Nephron (organoid): Measurements from ENCODE around the gene AZU1.

Source experiments
- H3K27ac Mint-ChIP-seq, 3 experiments: 2 replicates each; pipeline ENCODE4 v1.8.0; 2020; ENCODE audit warnings: mixed read lengths in 3 of 3, mild to moderate bottlenecking in 2 of 3, moderate library complexity in 1 of 3
- H3K27me3 Mint-ChIP-seq: 2 replicates; pipeline ENCODE4 v1.8.0; 2021; ENCODE audit warnings: low read depth, mild to moderate bottlenecking, moderate library complexity, mixed read lengths
- H3K36me3 Mint-ChIP-seq: 2 replicates; pipeline ENCODE4 v1.8.0; 2020; ENCODE audit warnings: low read depth, mixed read lengths
- H3K4me1 Mint-ChIP-seq: 2 replicates; pipeline ENCODE4 v1.8.0; 2020; ENCODE audit warnings: mixed read lengths
- H3K4me3 Mint-ChIP-seq, 3 experiments: 2 replicates each; pipeline ENCODE4 v1.8.0; 2020; ENCODE audit warnings: mild to moderate bottlenecking in 3 of 3, mixed read lengths in 3 of 3, moderate library complexity in 2 of 3
- H3K9me3 Mint-ChIP-seq: 2 replicates; pipeline ENCODE4 v1.8.0; 2020; ENCODE audit warnings: mixed read lengths
- TF ChIP-seq, protein P1 (sequence below), 3 experiments: fragments of 200-600 bp; sonication (generic); IDR thresholded peaks; one replicate each; pipeline ENCODE4 v1.5.0; 2021; ENCODE audit warnings: antibody characterized with exemption in 3 of 3; ENCODE audit not compliant: unreplicated experiment in 3 of 3

Gene AZU1

DNA sequence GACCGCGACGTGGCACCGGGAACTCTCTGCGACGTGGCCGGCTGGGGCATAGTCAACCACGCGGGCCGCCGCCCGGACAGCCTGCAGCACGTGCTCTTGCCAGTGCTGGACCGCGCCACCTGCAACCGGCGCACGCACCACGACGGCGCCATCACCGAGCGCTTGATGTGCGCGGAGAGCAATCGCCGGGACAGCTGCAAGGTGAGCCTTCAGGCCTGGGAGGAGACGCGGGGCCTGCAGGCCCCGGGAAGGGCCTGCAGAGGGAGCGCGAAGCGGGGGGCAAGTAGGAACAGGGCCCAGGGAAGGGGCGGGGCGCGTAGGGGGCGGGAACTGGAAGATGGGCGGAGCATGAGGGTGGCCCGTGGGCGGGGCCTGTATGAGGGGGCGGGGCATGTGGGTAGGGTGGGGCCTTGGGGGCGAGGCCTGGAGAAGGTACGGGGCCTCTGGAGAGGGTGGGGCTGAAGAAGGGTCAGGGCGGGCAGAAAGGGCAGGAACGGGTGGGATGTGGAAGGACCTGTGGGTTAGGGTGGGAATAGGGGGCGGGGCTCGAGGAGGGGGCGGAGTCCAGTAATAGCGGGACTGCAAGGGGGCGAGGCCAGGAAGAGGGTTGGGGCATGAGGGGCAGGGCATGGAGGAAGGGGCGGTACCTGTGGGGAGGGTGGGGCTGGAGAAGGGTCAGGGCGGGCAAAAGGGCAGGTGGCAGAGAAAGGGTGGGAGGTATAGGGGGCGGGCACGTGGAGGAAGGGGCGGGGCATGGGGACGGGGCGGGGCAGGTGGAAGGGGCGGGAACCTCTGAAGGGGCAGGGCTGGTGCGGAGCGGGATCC is 34.3 kb downstream of the AZU1 start:
- Mint-ChIP-seq H3K9me3 (no peaks in the 10 kb centered on the region), H3K4me3 (peak overlapping the region in 1 of 3 experiments; percentile 51), H3K36me3 (peaks cover 7% of the 10 kb centered on the region), H3K27me3 (peaks cover 52% of the 10 kb centered on the region), H3K27ac (no peak overlapping the region), H3K4me1 (no peaks in the 10 kb centered on the region)
- TF ChIP-seq, protein P1, sequence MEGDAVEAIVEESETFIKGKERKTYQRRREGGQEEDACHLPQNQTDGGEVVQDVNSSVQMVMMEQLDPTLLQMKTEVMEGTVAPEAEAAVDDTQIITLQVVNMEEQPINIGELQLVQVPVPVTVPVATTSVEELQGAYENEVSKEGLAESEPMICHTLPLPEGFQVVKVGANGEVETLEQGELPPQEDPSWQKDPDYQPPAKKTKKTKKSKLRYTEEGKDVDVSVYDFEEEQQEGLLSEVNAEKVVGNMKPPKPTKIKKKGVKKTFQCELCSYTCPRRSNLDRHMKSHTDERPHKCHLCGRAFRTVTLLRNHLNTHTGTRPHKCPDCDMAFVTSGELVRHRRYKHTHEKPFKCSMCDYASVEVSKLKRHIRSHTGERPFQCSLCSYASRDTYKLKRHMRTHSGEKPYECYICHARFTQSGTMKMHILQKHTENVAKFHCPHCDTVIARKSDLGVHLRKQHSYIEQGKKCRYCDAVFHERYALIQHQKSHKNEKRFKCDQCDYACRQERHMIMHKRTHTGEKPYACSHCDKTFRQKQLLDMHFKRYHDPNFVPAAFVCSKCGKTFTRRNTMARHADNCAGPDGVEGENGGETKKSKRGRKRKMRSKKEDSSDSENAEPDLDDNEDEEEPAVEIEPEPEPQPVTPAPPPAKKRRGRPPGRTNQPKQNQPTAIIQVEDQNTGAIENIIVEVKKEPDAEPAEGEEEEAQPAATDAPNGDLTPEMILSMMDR (IDR thresholded peaks at IDR 0.05; ENCODE audit: unreplicated experiment in 3 of 3), result no peak

DNA sequence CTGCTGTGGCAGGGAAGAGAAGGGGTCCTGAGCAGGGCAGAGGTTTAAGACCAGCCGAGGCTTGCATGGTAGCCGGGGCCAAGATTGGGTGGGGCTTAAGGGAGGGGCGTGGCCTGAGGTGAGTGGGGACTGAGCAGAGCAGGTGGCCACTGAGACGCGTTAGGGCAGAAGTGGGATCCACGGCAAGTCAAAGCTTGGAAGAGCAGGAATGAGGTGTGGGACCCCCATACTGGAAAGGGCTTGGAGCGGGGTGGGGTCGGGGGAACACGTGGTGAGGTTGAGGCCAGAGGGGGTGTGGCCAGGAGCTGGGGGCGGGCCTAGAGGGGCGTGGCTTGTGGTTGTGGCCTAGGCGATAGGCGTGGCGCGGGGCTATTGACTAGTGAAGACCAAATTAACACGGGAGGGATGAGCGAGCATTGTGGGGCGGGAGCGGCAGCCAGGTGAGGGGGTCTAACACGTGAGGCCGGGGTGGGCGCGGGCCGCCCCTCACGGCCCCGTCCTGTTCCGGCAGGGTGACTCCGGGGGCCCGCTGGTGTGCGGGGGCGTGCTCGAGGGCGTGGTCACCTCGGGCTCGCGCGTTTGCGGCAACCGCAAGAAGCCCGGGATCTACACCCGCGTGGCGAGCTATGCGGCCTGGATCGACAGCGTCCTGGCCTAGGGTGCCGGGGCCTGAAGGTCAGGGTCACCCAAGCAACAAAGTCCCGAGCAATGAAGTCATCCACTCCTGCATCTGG is 35.1 kb downstream of the AZU1 start:
- Mint-ChIP-seq H3K36me3 (peaks cover 13% of the 10 kb centered on the region), H3K4me1 (peaks cover 6% of the 10 kb centered on the region), H3K4me3 (peak overlapping the region in 1 of 3 experiments; percentile 61), H3K27ac (peak overlapping the region in 1 of 3 experiments; percentile 33), H3K27me3 (peaks cover 46% of the 10 kb centered on the region), H3K9me3 (no peaks in the 10 kb centered on the region)
- TF ChIP-seq, protein P1 (IDR thresholded peaks at IDR 0.05; ENCODE audit: unreplicated experiment in 3 of 3), result no peak

DNA sequence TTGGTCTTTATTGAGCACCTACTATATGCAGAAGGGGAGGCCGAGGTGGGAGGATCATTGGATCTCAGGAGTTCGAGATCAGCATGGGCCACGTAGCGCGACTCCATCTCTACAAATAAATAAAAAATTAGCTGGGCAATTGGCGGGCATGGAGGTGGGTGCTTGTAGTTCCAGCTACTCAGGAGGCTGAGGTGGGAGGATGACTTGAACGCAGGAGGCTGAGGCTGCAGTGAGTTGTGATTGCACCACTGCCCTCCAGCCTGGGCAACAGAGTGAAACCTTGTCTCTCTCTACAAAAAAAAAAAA is 35.6 kb downstream of the AZU1 start:
- no peak overlapping the region for H3K27ac Mint-ChIP-seq
- peaks cover 6% of the 10 kb centered on the region for H3K4me1 Mint-ChIP-seq
- peaks cover 13% of the 10 kb centered on the region for H3K36me3 Mint-ChIP-seq
- H3K27me3 Mint-ChIP-seq, result peaks cover 41% of the 10 kb centered on the region
- H3K9me3 Mint-ChIP-seq, result no peaks in the 10 kb centered on the region
- TF ChIP-seq, protein P1 (IDR thresholded peaks at IDR 0.05; ENCODE audit: unreplicated experiment in 3 of 3), result no peak
- no peak overlapping the region for H3K4me3 Mint-ChIP-seq

DNA sequence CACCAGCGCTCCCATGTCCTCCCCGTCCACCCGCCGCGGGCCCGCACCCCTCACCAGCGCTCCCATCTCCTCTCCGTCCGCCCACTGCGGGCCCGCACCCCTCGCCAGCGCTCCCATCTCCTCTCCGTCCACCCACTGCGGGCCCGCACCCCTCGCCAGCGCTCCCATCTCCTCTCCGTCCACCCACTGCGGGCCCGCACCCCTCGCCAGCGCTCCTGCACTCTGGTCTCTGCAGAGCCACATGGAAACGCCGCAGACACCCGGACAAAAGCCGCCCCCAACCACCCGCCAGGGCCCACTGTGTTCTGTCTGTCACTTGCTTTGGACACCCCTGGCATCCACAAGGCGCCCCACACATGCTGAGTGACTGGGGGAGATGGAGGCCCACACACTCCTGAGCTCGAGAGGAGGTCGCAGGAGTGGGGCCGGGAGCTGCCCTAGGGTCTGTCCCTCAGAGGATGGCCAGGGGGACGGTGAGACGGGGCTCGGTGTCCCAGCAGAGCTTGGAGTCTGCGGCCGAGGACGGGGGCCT is 39.2 kb downstream of the AZU1 start:
- peaks cover 31% of the 10 kb centered on the region for H3K36me3 Mint-ChIP-seq
- H3K27ac Mint-ChIP-seq, result no peak overlapping the region
- TF ChIP-seq, protein P1 (IDR thresholded peaks at IDR 0.05; ENCODE audit: unreplicated experiment in 3 of 3), result no peak
- H3K27me3 Mint-ChIP-seq, result peaks cover 24% of the 10 kb centered on the region
- H3K4me3 Mint-ChIP-seq, result no peak overlapping the region
- H3K9me3 Mint-ChIP-seq, result no peaks in the 10 kb centered on the region
- H3K4me1 Mint-ChIP-seq, result peaks cover 11% of the 10 kb centered on the region

DNA sequence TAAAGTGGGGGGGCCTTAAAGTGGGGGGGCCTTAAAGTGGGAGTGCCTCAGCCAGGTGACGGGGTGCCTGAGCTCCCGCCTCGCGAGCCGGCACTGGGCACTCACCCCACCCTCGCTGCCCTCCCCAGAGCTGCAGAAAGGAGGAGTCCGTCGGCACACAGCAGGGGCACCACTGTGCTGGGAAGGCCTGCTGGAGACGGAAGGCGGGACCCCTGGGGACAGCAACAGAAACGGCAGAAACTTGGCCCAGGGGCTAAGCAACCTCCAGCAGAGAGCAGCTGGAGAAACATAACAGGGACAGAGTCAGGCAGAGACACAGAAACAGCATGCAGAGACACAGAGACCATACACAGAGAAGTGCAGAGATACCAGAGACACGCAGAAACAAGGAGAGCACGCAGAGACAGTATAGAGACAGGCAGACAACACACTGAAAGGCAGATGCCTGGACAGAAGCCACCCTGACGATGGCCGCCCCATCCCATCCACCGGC is 39.7 kb downstream of the AZU1 start:
- no peaks in the 10 kb centered on the region for H3K9me3 Mint-ChIP-seq
- peak overlapping the region in 1 of 3 experiments; percentile 10 for H3K4me3 Mint-ChIP-seq
- peaks cover 31% of the 10 kb centered on the region for H3K36me3 Mint-ChIP-seq
- H3K27me3 Mint-ChIP-seq, result peaks cover 19% of the 10 kb centered on the region
- peaks cover 11% of the 10 kb centered on the region for H3K4me1 Mint-ChIP-seq
- peak overlapping the region in 1 of 3 experiments; percentile 33 for H3K27ac Mint-ChIP-seq
- TF ChIP-seq, protein P1 (IDR thresholded peaks at IDR 0.05; ENCODE audit: unreplicated experiment in 3 of 3), result no peak
